ENCODE results near the gene ADAP1. TPM values are rescaled to one million over a fixed set of nuclear protein-coding genes. Genes with fewer than 3 reads are reported as not detected.
"Not testable (repeated sequence)": the region's sequence is repeated elsewhere in the genome, so short reads cannot be mapped to it uniquely, and the experiment has no call there.

ADAP1 gene
- total RNA-seq, 2 experiments from 2014 or later = 14.1 to 16.1 TPM

- H3K4me3 Mint-ChIP-seq = no peak overlapping the region
- POLR2A ChIA-PET = no interaction called here
- CTCF ChIA-PET = interaction anchor here (0.8 kb wide), 1 partner anchor 105 kb away, joined by 3 read pairs; no protein-coding TSS in a partner anchor
- peaks cover 4% of the 10 kb centered on the region for H3K27me3 Mint-ChIP-seq
- DNase-seq = no peak
- H3K4me1 Mint-ChIP-seq (ENCODE audit: low read depth) = peaks cover 14% of the 10 kb centered on the region
- intact Hi-C loops (cut with micrococcal nuclease) = no loop called here
- no peaks in the 10 kb centered on the region for H3K9me3 Mint-ChIP-seq
- H3K36me3 Mint-ChIP-seq = no peaks in the 10 kb centered on the region
- no peak overlapping the region for H3K27ac Mint-ChIP-seq
These were observed 5.9 kb upstream of the ADAP1 start for GRCh38 chr7:960269-960871.

- intact Hi-C loops (cut with micrococcal nuclease); H3K4me1 Mint-ChIP-seq (ENCODE audit: low read depth); H3K36me3 Mint-ChIP-seq; POLR2A ChIA-PET; H3K9me3 Mint-ChIP-seq; H3K27ac Mint-ChIP-seq; H3K27me3 Mint-ChIP-seq; DNase-seq; H3K4me3 Mint-ChIP-seq: not testable (repeated sequence)
- CTCF ChIA-PET = interaction anchor here (0.7 kb wide), 1 partner anchor 11 kb away, joined by 3 read pairs; no protein-coding TSS in a partner anchor
These were observed 5.3 kb upstream of the ADAP1 start for GRCh38 chr7:959740-960139.

GRCh38 chr7:959271-959670, 4.8 kb upstream of the ADAP1 start:
- ChIA-PET POLR2A (no interaction called here), CTCF (interaction anchor here (0.7 to 1.1 kb wide), 2 partner anchors 11 to 106 kb away, joined by 3 read pairs; no protein-coding TSS in a partner anchor)
- no peak overlapping the region for H3K27ac Mint-ChIP-seq
- intact Hi-C loops (cut with micrococcal nuclease) = no loop called here
- H3K4me3 Mint-ChIP-seq = no peak overlapping the region
- peaks cover 5% of the 10 kb centered on the region for H3K4me1 Mint-ChIP-seq (ENCODE audit: low read depth)
- DNase-seq = no peak
- peaks cover 7% of the 10 kb centered on the region for H3K27me3 Mint-ChIP-seq
- H3K9me3 Mint-ChIP-seq = no peaks in the 10 kb centered on the region
- H3K36me3 Mint-ChIP-seq = no peaks in the 10 kb centered on the region

DNA sequence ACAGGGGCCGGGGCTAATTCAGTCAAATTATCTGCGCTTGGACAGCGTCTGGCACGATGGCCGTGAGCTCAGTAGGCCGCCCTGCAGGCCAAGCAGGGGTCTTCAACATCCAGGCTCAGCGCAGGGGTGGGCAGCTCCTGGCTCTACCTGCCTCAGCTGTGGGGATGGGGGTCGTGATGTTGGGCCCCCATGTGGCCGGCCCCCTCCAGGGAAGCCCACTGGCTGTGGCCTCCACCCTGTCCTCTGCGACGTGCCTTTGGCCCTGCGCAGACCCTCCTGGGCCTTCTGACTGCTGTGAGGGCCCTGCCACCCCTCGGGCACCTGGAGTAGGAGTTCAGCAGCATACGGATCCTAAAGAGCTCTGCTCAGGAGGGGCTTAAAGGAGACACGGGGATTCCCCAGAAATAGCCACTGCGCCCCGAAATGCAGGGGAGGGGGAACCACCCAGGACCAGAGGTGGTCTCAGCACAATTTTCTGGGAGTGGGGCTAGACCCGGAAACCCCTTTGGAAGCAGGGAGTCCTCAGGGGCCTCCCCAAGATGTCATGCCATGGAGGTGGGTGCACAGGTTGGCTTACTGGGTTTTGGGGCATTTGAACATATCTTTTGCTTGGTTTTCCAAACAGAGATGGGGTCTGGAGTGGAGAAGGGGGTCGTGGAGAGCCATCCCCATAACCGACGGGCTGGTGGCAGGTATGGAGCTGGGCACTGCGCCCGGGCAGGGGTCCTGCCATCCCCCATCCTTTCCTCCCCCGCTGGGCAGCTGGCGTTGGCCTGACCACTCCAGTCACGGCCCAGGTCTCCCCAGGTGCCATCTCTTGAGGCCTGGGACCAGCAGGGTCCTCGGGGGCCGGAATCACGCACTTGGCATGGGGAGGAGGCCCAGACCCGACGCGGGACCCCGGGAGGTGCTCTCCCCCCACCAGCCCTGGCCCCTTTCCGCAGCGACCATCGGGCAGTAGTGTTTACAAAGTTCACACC, 4.0 kb upstream of the ADAP1 start:
- POLR2A ChIA-PET = no interaction called here
- peaks cover 6% of the 10 kb centered on the region for H3K27me3 Mint-ChIP-seq

GRCh38 chr7:957418-958220, 3.1 kb upstream of the ADAP1 start:
- ChIA-PET CTCF (interaction anchor here (1.0 to 1.8 kb wide), 2 partner anchors 15 to 35 kb away, joined by 3 to 5 read pairs; no protein-coding TSS in a partner anchor), POLR2A (no interaction called here)
- Mint-ChIP-seq H3K27ac (no peak overlapping the region), H3K4me3 (no peak overlapping the region), H3K4me1 (ENCODE audit: low read depth) (no peaks in the 10 kb centered on the region), H3K36me3 (no peaks in the 10 kb centered on the region), H3K9me3 (no peaks in the 10 kb centered on the region), H3K27me3 (peaks cover 5% of the 10 kb centered on the region)
- intact Hi-C loops (cut with micrococcal nuclease) = no loop called here
- DNase-seq = no peak

More for the DNA sequence above, 4.0 kb upstream of the ADAP1 start:
- no peaks in the 10 kb centered on the region for H3K9me3 Mint-ChIP-seq
- H3K27ac Mint-ChIP-seq = no peak overlapping the region
- CTCF ChIA-PET = interaction anchor here (1.0 to 1.8 kb wide), 3 partner anchors 14 to 107 kb away, joined by 3 to 5 read pairs (median 3); no protein-coding TSS in a partner anchor
- intact Hi-C loops (cut with micrococcal nuclease) = no loop called here
- H3K36me3 Mint-ChIP-seq = no peaks in the 10 kb centered on the region
- H3K4me1 Mint-ChIP-seq (ENCODE audit: low read depth) = peaks cover 3% of the 10 kb centered on the region
- no peak for DNase-seq
- no peak overlapping the region for H3K4me3 Mint-ChIP-seq

- intact Hi-C loops (cut with micrococcal nuclease) = no loop called here
- H3K36me3 Mint-ChIP-seq = no peaks in the 10 kb centered on the region
- no peaks in the 10 kb centered on the region for H3K9me3 Mint-ChIP-seq
- no peak overlapping the region for H3K4me3 Mint-ChIP-seq
- POLR2A ChIA-PET = no interaction called here
- no peak overlapping the region for H3K27ac Mint-ChIP-seq
- peaks cover 5% of the 10 kb centered on the region for H3K27me3 Mint-ChIP-seq
- H3K4me1 Mint-ChIP-seq (ENCODE audit: low read depth) = peaks cover 2% of the 10 kb centered on the region
- CTCF ChIA-PET = interaction anchor here (1.3 to 5.6 kb wide), 2 partner anchors 18 to 47 kb away, joined by 3 to 54 read pairs; no protein-coding TSS in a partner anchor
- no peak for DNase-seq
These were observed 1.6 kb upstream of the ADAP1 start for GRCh38 chr7:956031-956430.

DNA sequence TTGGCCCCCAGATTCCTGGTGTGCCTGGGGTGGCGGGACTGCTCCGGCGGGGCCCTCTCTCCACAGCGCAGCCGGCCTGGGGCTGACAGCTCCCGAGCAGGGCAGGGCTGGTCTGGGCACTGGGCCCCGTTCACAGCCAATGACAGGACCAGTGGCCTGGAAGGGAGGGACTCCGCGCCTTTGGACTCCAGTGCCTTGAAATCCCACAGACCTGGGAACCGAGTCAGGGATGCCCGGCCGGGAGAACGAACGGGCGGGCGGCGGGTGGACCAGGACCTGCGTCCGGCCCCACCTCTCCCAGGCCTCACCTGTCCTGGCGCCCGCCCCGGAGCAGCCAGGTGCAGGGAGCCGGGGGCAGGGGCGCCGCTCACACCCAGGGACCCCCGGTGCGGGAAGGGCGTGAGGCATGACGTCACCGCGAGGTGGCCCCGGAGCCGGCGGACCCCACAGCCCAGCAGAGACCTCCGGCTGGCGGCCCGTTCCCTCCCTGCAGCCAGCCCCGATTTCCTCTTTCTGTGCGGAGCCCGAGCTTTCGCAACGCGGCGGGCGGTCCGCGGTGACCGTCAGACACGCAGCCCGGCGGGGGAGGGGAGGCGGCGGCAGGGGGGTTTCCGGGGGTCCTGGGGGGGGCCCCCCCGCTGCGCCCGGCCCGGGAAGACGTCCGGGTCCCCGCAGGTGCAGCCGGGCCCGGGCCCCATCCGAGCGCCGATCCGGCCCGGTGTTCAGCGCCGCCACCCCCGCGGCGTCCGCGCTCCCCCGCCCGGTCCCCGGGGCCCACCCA, 743 bp downstream of the ADAP1 start:
- ChIA-PET CTCF (interaction anchor here (0.8 to 5.6 kb wide), 4 partner anchors 31 to 81 kb away, joined by 3 to 54 read pairs (median 4); no protein-coding TSS in a partner anchor), POLR2A (interaction anchor here (0.9 kb wide), 1 partner anchor 31 kb away, joined by 3 read pairs; no protein-coding TSS in a partner anchor)
- H3K9me3 Mint-ChIP-seq = no peaks in the 10 kb centered on the region
- no peaks in the 10 kb centered on the region for H3K36me3 Mint-ChIP-seq
- no peak overlapping the region for H3K4me3 Mint-ChIP-seq
- intact Hi-C loops (cut with micrococcal nuclease) = loop anchor here (1.0 kb wide), 1 partner anchor 44 kb away; no protein-coding TSS in a partner anchor
- no peak overlapping the region for H3K27ac Mint-ChIP-seq
- peaks cover 5% of the 10 kb centered on the region for H3K27me3 Mint-ChIP-seq
- peaks cover 7% of the 10 kb centered on the region for H3K4me1 Mint-ChIP-seq (ENCODE audit: low read depth)
- DNase-seq = no peak

DNA sequence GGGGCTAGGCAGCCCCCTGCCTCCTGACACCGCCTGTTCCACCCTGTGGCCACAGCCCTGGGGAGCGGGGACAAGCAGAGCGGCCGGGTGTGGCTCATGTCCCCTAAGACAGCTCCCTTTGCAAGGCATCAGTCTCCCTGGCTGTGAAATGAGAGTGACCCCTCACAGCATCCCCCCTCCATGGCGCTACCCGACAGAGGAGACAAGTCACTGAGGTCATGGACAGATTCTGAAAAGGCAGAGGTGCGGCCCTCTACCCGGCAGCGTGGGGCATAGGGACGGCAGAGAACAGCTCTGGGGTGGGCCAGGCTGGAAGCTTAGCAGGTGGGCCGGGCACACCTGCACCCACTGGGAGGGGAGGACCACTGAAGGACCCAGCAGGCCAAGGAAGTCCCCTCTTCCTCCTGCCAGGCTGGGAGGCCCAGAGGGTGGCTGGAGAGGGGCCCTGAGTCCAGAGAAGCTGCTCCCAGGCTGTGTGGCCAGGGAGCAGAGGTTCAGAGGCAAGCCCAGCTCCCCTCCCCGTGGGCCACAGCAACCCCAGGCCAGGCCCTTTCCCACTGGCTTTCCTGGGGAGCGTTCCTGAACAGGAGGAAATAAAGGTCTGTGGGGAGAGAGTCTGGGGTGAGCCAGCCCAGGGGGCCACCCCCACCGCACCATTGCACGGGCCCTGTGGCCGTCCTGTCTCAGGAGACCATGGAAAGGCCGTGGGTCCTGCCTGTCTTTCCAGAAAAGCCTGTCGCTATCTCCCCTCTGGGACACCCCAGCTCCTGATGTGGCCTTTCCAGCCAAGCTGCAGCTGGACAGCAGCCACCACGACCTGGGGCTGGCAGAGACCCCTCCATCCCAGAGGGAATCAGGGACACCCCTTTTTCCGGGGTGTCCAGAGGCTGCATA, 1.7 kb downstream of the ADAP1 start:
- Mint-ChIP-seq H3K36me3 (no peaks in the 10 kb centered on the region), H3K27me3 (peaks cover 5% of the 10 kb centered on the region), H3K4me1 (ENCODE audit: low read depth) (peaks cover 7% of the 10 kb centered on the region), H3K9me3 (no peaks in the 10 kb centered on the region), H3K4me3 (peak overlapping the region; percentile 46), H3K27ac (no peak overlapping the region)
- ChIA-PET CTCF (interaction anchor here (1.1 to 5.6 kb wide), 2 partner anchors 41 to 43 kb away, joined by 3 to 54 read pairs; no protein-coding TSS in a partner anchor), POLR2A (no interaction called here)
- no peak for DNase-seq
- intact Hi-C loops (cut with micrococcal nuclease) = no loop called here

DNA sequence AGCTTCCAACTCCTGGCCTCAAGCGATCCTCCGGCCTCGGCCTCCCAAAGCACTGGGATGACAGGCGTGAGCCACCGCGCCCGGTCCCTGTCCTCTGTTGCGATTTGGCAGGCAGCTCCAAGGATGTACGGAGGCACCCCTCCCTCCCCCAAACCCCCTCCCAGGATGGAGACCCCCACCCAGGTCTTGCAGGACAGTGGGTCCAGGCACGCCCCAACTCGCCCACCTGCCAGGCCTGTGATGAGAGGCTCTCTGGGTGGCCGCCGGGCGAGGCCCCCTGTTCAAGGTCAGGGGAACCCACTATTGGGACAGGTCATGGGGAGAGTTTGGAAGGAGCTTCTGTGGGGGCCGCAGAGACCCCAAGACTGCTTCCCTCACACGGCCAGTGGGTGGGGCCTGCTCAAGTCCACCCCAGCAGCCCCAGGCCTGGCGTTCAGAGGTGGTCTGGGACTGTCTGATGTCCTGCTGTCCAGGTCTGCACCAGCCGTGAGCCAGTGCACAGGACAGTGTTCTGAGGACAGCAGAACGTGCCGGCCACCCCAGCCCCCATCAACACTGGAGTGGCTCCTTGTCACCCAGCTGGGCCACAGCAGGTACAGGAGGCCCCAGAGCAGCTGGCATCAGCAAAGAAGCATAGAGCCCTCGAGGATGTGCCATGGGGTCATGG, 2.5 kb downstream of the ADAP1 start:
- ChIA-PET CTCF (interaction anchor here (1.6 to 5.6 kb wide), 2 partner anchors 41 to 43 kb away, joined by 3 to 54 read pairs; no protein-coding TSS in a partner anchor), POLR2A (no interaction called here)
- H3K4me3 Mint-ChIP-seq = peak overlapping the region; percentile 46
- H3K4me1 Mint-ChIP-seq (ENCODE audit: low read depth) = peaks cover 7% of the 10 kb centered on the region
- H3K27me3 Mint-ChIP-seq = peaks cover 5% of the 10 kb centered on the region
- H3K36me3 Mint-ChIP-seq = no peaks in the 10 kb centered on the region
- no peaks in the 10 kb centered on the region for H3K9me3 Mint-ChIP-seq
- H3K27ac Mint-ChIP-seq = no peak overlapping the region
- intact Hi-C loops (cut with micrococcal nuclease) = no loop called here
- no peak for DNase-seq

All from activated CD4-positive, alpha-beta memory T cell treated with anti-CD3 and anti-CD28 coated beads for 36 hours (primary cell).